ENCODE results near the gene SARDH. TPM values are rescaled to one million over a fixed set of nuclear protein-coding genes. Genes with fewer than 3 reads are reported as not detected.

SARDH gene
- total and polyA plus RNA-seq, 2 of the 13 experiments (the other 11 are each of a cell fraction or from before 2014, with no cell fraction given), result 11.6 to 34.9 TPM

GRCh38 chr9:133658442-133659431 lies 79.4 kb downstream of the SARDH start (continued):
- TF ChIP-seq PRMT3 (CRISPR knock-in tag; IDR thresholded peaks at IDR 0.05; ENCODE audit: borderline replicate concordance, low read depth) (no peak; the same call in 1 of the 2 replicates), CHCHD3 (CRISPR knock-in tag; IDR thresholded peaks at IDR 0.05) (no peak), SNRNP70 (IDR thresholded peaks at IDR 0.05; ENCODE audit: low read depth, low read length) (no peak), ZNF251 (CRISPR knock-in tag; IDR thresholded peaks at IDR 0.05) (no peak), ZNF709 (CRISPR knock-in tag; IDR thresholded peaks at IDR 0.05) (no peak; the same call in 1 of the 2 replicates), ZFP36 (IDR thresholded peaks at IDR 0.05; ENCODE audit: borderline replicate concordance, low read depth, low read length, partially characterized antibody) (no peak), SP4 (CRISPR knock-in tag; IDR thresholded peaks at IDR 0.05) (peak; percentile 83; the same call in 1 of the 2 replicates), NFATC3 (CRISPR knock-in tag; IDR thresholded peaks at IDR 0.05) (no peak), ZNF382 (CRISPR knock-in tag; IDR thresholded peaks at IDR 0.05; ENCODE audit: borderline replicate concordance) (no peak), PCBP1 (IDR thresholded peaks at IDR 0.05; ENCODE audit: borderline replicate concordance, low read depth, low read length) (0 out of 2 replicates have a peak, but pooled peaks have one; percentile 34), GFI1 (CRISPR knock-in tag; IDR thresholded peaks at IDR 0.05; ENCODE audit: borderline replicate concordance) (no peak), CEBPG (CRISPR knock-in tag; IDR thresholded peaks at IDR 0.05) (peak; percentile 43), MXI1 (IDR thresholded peaks at IDR 0.05; ENCODE audit: borderline replicate concordance, low read depth, low read length) (peak; percentile 41; the same call in 1 of the 3 replicates), HDAC1 (CRISPR knock-in tag; IDR thresholded peaks at IDR 0.05) (peak; percentile 92), HNF4G (IDR thresholded peaks at IDR 0.05; ENCODE audit: borderline replicate concordance, low read depth, low read length) (peak; percentile 91), HNF4G (CRISPR knock-in tag; IDR thresholded peaks at IDR 0.05; ENCODE audit: borderline replicate concordance, low read depth) (peak; percentile 93; the same call in 1 of the 2 replicates), SMAD9 (CRISPR knock-in tag; IDR thresholded peaks at IDR 0.05) (no peak), GPBP1L1 (CRISPR knock-in tag; IDR thresholded peaks at IDR 0.05) (no peak), SAP130 (CRISPR knock-in tag; IDR thresholded peaks at IDR 0.05; ENCODE audit: low read depth) (peak; percentile 82; the same call in 1 of the 2 replicates), TFDP2 (CRISPR knock-in tag; IDR thresholded peaks at IDR 0.05) (peak; percentile 35; the same call in 1 of the 2 replicates), RFXAP (CRISPR knock-in tag; IDR thresholded peaks at IDR 0.05; ENCODE audit: borderline replicate concordance) (0 out of 2 replicates have a peak, but pooled peaks have one; percentile 32), ZNF224 (CRISPR knock-in tag; IDR thresholded peaks at IDR 0.05) (0 out of 2 replicates have a peak, but pooled peaks have one; percentile 48), FOXM1 (CRISPR knock-in tag; IDR thresholded peaks at IDR 0.05) (no peak), FOXK1 (CRISPR knock-in tag; IDR thresholded peaks at IDR 0.05; ENCODE audit: borderline replicate concordance, low read depth) (peak; percentile 31; the same call in 1 of the 2 replicates), ZNF83 (CRISPR knock-in tag; IDR thresholded peaks at IDR 0.05; ENCODE audit: borderline replicate concordance) (no peak), TAF1 (CRISPR knock-in tag; IDR thresholded peaks at IDR 0.05) (no peak), ZNF691 (CRISPR knock-in tag; IDR thresholded peaks at IDR 0.05; ENCODE audit: borderline replicate concordance, low read depth) (peak; percentile 31; the same call in 1 of the 2 replicates)
